Measurements from ENCODE around the gene CSNK2A2.

Gene CSNK2A2

DNA sequence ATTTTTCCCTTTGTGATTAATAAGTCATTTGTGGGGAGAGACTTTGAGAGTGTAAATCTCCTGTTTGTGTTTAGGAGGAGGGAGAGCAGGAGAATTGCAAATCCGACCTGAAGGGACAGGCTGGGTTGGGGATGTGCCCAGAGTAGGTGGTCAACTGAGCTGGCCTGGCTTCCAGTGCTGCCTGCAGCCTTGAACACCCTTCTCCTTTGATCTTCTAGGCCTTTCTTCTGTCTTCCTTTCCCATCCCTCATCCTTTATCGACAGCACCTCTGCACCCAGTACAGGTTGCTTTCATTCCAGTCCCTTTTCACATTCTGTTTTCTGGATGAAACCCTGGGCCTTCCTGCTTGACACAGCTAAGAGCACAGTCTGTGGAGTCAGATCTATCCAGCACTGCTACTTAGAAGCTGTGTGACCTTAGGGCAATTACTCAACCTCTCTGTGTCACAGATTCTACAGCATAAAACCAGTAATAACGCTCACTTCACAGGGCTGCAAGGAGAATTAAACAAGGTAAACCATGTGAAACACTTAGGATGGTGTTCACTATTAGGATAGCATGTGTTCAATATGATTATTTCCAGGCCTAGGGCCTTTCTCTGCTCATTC lies 1.0 kb upstream of the CSNK2A2 start:
- DNase-seq = no peak

DNA sequence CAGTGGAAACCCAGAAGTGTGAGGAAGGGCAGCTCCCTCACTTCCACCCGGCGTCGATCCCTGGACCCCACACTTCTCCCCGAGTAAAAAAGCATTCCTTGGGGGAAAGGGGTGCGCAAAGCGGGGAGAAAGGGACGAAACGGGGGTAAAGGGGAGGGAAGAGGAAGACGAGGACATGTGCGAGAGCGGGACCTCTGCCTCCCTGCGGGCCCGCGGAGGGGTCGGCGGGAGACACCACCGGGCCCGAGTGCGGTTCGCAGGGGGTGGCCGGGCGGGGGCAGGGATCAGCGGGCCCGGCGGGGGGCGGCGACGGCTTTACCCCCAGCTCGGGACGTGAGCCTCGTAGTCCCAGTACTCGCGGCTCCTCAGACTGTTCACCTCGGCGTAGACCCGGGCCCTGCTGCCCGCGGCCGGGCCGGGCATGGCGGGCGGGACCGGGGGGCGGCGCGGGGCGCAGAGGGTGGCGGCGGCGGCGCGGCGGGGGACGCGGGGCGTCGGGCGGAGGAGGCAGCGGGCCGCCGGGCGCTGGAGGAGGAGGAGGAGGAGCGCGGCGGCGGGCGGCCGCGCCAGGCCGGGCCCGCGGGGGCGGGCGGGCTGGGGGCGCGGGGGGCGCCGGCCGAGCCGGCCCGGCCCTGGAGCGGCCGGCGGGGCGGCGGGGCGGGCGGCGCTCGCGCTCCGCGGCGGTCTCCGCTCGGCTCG lies 443 bp downstream of the CSNK2A2 start:
- peak; percentile 9 for DNase-seq

DNA sequence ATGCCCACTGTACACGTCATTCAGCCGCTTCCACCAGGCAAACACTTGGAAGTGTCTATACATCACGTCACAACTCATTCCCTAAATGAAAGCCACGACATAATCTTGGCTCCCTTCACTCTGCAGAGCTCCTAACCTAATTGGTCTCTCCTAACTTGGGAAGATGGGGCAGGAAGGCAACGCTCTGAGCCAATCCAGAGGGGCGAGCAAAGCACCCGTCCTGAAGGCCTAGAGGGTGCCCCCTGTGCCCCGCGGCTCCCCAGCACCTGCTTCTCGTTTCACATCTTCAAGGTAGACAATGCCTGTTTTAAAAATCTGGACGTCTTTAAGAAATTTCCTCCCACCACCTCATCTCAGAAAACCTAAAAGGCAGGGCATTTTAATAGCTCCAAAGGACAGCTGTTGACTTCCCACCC lies 1.0 kb downstream of the CSNK2A2 start:
- DNase-seq = no peak

DNA sequence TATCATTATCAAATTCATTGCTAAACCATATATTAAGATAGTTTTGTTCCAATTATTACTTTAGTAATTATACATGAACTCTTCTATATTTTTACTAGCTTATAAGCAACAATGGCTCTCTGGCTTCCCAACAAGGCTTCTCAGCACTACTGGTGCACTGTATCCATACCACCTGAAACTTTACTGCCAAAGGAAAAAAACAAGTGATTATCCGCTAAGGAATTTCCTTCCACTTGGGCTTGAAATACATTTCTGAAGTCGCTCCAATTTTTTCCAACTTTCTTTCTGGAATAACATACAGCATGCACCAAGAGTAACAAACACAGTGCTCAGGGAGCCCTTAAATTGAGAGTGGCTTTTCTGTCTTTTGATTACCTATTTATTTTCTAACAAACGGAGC lies 2.1 kb downstream of the CSNK2A2 start:
- DNase-seq = no peak

DNA sequence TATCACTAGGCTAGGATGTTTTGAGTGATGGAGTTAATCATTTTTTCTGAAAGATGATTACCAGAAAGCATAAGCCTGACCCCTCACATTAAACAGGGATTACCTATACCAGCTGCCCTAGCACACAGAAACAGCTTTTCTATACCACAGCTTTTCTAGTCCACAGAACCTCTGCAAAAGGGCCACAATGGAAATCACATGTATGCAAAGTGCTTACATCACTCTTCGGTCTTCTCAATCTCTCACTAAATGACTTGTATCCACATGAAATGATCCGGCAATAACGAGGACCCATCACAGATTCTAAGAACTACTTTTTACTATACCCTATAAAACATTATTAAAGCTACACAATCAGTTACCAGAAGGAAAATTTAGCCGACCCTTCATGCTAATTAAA lies 2.6 kb downstream of the CSNK2A2 start:
- no peak for DNase-seq

DNA sequence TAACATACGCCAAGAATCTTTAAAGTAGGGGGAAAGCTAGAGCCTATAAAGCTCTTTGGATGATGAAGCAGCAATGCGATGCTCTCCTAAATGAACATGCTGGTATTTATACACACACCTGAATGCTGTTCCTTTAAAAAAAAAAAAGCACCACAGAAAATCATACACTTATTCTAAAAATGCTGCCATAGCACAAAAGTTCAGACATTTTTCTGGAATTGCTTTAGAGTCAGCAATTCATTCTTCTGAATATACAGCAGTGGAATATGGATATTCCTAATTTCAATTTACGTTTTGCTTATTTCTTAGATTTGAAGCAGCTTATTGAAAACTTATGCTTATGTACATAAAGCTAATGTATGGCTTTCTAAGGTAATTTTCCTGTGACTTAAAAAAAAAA lies 3.1 kb downstream of the CSNK2A2 start:
- no peak for DNase-seq

DNA sequence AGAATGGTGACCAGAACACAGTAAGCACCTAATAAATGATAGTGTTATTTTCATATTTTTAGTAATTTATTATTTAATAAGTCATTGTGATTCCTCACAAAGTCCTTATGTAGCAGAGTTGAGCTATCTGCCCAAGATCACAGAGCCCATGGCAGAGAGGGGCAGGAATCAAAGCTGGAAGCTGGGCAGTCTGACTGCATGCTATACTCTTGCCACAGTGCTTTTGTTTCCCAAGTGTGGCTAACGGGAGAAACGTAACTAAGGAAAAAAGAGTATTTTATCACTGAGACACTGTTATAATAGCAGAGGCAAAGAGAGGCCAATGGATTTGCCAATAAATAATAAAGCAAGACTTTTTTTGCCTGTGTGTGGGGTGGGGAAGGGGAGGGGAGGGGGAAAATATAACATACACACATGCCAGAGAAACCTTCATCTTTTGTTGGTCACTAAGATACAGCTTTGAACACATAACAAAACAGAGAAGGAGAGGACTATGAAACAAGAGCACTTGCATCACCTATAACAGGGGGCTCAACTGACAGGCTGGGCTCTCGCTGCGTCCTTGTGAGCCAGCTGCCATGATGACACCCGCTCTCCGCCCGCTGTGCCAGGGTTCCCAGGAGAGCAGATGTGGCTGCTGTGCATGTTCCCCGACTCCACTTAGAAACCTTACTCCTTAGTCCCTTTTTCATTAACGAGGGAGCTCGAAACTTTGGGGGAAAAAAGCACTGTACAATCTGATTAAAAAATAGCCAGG lies 10.1 kb downstream of the CSNK2A2 start:
- no peak for DNase-seq

DNA sequence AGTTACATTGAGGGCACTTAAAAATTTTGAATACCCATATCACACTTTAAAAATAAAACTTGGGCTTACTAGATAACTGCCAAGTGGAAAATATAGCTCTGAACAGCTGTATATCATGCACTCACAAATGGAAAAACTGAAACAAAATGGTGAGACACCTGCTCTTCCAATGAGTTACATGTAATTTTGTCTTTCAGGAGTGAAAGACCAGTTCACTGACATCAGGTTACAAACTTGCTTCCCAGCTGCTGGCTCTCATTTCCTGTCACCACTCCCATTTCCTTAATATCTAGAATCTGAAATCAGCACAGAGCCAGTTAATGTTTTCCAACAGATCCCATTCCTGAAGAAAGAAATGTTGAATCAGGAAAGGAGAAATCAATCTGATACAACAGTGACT lies 10.8 kb downstream of the CSNK2A2 start:
- DNase-seq = no peak

DNA sequence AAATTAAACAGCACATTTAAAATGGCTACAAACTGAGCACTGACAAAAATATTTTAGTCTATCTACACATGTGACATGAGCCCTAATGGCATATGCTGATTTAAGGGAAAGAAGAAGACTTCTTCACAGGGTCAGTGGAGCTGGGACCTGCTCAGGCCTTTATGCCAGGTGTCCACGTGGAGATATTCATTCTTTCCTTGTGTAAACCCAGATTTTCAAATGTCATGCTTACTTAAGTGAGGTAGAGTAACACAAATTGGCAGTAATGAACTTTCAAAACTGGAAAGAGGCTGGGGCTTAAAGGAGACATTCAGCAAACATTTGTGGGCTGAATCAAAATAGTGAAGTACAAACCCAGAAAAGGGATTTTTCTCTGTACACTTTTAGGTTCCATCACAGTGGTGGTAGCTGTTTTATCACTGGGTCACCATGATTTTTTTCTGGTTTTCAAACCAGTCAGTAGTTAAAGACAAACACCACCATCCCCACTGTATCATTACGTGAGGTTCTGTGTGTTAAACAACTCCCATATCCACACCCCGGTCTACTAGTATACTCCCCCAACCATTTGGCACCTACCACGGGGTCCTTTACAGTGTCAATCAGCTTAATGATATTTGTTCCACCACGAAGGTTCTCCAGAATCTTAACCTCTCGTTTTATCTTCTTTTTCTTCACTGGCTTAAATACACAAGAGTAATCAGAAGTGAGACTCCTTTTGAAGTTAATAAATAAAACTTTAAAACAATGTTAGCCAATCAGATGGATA lies 11.5 kb downstream of the CSNK2A2 start:
- no peak for DNase-seq

DNA sequence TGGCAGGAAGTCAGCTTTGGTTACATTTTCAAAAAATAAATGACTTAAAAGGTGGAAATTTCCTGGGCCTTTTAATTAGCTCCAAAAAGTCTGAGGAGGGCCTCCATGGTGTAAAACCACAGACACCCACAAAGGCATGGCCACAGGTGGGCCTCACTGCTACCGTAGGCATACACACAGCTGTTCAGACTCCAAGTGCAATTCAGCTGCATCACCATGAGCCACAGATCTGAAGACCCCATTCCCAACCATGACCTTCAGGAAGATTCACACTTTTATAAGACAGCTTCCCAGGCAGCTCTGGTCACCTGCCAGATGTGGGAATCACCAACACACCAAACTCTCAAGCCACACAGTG lies 20.6 kb downstream of the CSNK2A2 start:
- DNase-seq = no peak

DNA sequence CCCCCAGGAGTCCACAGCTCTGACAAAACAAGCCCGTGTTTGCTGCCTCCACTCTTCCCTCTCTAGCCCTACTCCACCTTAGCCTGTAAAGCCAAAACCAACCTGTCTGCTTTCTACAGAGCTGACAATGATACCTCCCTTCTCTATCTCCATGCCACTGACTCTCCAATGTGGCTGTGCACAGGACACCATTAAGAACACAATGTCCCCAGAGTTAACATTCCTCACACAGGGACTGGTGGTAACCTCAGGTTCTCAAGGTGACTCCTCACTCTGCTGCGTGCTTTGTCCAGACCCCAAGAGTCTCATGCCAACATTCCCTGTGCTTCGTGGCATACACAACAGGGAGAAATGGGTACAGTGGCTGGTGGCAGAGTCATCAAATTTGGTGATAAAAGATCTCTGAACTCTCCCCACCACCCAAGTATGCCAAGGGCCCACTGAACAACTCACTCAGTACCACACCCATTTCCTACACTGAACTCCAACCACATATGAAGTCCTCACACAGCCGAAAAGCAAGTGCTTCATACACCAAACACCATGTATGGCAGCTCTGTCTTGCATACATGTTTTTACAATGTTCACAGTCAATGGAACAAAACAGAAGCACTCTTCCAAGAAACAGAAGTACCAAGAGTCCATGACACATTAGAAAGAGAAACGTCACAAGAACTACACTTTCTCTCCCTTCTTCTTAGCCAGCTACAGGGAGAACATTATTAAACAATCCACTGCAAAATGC lies 21.1 kb downstream of the CSNK2A2 start:
- no peak for DNase-seq

DNA sequence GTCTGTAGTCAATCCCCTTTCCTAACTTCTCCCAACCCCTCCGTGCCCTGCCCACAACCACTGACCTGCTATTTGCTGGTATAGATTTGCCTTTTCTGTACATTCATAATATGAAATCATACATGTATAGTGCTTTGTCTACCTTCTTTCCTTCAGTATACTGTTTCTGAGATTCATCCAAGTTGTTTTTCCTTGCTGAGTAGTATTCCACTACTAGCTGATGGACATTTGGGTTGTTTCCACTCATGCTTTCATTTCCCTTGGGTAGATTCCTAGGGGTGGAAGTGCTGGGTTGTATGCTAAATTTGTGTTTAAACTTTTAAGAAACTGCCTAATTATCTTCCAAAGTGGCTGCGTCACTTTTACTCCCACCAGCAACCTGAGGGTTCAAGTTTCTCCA lies 27.7 kb downstream of the CSNK2A2 start:
- no peak for DNase-seq

DNA sequence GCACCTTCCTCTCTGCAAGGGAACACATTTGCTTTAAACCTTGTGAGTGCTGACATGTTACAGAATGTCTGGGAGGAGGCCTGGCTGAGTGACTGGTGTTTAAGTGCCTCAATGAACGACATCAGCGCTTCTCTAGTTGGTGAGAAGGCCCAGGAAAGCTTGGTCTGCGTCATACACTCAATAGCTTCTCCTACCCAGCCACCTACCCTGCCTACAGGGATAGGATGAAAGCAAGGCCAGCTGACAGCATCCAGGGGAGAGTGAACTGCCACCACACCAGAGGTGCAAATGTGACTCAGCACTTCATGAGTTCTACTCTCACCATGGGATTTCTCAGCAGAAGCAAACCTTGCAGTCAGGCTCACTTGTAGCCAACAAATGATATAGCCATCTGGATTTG lies 37.1 kb downstream of the CSNK2A2 start:
- DNase-seq = no peak

DNA sequence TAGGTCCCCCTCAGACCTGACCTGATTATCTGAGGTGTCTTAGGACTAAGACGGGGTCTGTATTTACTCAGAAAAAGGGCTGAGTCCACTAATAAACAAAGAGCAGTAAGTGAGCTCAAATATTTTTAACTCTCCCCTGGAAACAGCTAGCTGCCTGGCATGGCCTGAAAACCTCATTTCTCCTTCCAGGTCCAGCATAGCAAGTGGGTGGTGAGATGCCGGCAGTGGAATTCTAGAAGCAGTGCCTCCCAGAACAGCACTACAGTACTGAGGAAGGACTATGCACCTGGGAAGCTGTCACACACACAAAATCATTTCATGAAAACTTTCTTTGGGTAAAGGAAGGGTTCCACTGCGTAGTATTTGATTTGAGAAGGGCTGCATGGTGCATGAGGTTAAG lies 39.2 kb downstream of the CSNK2A2 start:
- no peak for DNase-seq

DNA sequence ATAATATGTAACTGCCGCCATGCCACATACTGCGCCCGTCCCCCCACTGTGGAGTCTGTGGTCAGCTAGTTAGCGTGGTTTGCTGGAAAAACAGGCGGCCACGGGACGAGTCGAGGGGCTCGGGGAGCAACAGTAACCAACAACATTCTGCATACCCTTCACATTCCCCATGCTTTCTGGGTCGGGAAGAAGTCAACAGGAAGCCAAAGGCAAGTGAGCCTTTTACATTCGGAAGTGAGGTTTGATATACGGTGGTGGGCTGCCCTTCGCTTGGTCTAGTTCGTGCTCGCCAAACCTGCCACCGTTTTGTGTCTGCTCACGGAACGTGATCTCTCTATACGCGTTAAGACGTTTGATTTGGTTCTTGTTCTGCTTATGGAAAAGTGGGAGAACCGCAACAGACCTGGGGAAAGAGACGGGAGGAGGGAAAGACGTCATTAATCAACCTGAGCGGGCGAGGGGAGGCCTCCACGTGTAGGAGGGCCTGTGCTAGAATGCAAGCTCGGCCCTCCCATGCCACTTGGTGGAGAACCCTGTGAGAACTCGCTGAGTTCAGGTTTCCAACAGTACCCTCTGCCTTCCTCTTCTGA lies 39.9 kb downstream of the CSNK2A2 start:
- DNase-seq = no peak

DNA sequence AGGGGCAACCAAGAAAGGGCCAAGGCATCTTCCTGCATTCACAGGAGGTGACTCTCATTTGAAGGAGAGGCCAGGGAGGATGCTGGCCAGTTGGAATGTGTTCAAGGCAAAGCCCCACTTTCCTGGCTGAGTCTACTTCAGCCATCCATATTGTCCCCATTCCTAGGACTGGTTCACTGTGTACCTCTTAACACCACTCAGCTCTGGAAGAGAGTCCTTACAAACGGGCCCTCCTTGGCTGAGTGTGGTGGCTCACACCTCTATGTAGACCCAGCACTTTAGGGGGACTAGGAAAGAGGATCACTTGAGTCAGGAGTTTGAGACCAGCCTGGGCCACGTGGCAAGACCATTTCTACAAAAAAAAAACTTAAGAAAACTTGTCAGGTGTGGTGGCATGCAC lies 40.7 kb downstream of the CSNK2A2 start:
- no peak for DNase-seq

DNA sequence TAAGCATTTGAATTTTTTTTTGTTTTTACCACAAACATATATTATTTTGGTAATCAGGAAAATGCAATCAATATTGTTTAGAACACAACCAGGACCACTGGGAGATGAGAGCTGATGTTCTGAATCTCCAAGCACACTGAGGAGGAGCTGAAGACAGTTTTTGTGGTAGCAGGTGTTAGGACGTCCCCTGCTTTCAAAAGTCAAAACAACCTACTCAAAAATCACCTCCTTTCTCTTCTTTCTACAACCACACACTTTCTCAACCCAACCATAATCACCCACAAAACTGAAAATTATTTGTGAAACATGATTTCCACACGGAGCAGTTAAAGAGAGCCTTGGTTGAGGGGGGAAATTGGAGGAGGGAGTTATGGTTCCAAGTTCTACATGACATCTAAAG lies 42.1 kb downstream of the CSNK2A2 start:
- no peak for DNase-seq

DNA sequence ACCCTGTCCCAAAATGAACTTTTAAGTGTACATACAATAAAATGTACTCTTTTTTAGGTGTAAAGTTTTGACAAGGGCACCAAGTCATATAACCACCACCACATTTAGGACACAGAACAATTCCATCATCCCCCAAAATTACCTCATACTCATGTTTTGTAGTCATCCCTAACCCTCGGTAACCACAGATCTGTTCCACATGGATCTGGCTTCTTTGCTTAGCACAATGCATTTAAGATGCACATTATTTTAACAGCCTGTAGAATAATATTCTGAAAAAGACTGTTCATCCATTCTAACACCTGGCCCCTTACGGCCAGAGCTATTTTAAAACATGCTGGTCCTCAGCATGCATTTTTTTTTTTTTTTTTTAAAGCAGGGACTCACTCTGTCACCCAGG lies 43.6 kb downstream of the CSNK2A2 start:
- DNase-seq = no peak

DNA sequence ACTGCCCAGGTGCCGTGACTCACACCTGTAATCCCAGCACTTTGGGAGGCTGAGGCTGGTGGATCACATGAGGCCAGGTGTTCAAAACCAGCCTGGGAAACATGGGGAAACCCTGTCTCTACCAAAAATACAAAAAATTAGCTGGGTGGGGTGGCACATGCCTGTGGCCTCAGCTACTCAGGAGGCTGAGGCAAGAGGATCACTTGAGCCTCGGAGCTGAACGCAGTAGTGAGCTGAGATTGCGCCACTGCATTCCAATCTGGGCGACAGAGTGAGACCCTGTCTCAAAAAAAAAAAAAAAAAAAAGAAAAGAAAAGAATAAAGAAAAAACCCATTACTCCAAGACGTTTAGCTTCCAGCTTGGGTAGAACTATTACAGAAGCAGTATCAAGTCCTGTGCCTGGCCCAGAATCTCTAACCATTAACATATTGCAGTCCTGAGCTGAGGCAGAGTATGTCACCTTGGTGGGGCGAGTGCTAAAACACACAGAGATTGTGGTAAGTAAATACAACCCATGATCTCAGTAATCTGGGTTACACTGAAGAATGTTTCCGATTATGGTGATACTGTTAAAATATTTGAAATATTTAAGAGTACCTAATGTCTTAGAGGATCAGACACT lies 45.5 kb downstream of the CSNK2A2 start:
- DNase-seq = no peak

DNA sequence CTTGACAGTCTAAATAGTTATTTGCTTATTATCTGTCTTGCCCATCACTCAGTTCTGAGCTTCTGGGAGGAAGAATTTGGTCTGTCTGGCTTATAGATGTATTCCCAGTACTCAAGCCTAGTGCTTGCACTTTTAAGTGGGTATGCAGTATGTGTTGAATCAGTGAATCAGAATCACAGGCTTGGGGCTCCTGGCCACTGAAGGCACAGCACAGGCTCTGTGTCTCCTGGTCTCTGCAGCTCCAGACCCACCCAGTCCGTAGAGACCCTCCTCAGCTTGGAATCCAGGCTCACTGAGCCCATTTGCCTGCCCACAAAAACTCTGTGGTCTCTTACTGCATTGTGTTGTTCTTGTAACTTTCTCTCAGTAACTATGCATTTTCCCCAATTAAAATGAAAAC lies 49.4 kb downstream of the CSNK2A2 start:
- DNase-seq = no peak

DNA sequence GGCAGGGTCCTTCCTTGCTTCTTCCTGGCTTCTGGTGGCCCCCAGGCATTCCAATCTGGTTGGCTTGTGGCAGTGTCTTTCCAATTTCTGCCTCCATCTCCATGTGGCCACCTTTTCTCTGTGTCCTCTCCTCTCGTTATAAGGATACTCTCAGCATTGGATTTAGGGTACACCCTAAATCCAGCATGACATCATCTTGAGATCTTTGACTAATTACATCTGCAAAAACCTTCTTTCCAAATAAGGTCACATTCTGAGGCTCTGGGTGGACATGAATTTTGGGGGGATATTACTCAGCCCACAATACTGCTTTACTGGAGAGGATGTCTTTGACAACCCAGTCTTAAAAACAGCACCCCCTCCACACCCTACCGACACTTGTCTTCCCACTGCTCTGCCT lies 49.8 kb downstream of the CSNK2A2 start:
- no peak for DNase-seq

DNA sequence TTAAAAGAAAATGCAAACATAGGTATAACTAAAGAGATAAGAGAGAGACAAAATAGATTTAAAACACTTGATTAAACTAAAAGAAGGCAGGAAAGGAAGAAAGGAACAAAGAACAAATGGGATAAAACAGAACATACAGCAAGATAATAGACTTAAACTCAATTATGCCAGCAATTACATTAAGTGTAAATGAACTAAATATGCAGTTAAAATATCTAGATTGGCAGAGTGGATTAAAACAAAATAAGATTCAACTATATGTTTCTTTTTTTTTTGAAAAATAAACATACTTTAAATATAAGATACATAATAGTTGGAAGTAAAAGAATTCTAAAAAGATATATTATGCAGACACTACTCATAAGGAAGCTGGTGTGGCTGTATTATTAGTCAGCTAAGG lies 59.1 kb downstream of the CSNK2A2 start:
- no peak for DNase-seq
